Calu3 (cell line): ENCODE measurements around the gene FNDC3B. TPM values are rescaled to one million over a fixed set of nuclear protein-coding genes. Genes with fewer than 3 reads are reported as not detected.

Source experiments
- BruUV-seq: library from RNA; stranded (reverse); fragments of 400-500 nt; replicated peaks from 2 replicates; lab custom pipeline; 2021; lab: Mats Ljungman, UMichigan
- CTCF ChIA-PET: fragments of 300-600 bp; sonication (Branson Sonifier 250); formaldehyde crosslinking; loops from one replicate; lab custom pipeline; 2022; ENCODE audit warnings: antibody characterized with exemption; lab: Charles Lee
- DNase-seq: peaks from one replicate; pipeline ENCODE4 v3.0.0; 2022
- H3K27ac Mint-ChIP-seq: one replicate; pipeline ENCODE4 v1.8.0; 2022; ENCODE audit warnings: mixed read lengths; ENCODE audit not compliant: unreplicated experiment
- H3K27me3 Mint-ChIP-seq: one replicate; pipeline ENCODE4 v1.8.0; 2022; ENCODE audit warnings: mixed read lengths; ENCODE audit not compliant: unreplicated experiment
- H3K36me3 Mint-ChIP-seq: one replicate; pipeline ENCODE4 v1.8.0; 2022; ENCODE audit warnings: mild to moderate bottlenecking, moderate library complexity, mixed read lengths; ENCODE audit not compliant: insufficient read depth, unreplicated experiment
- H3K4me1 Mint-ChIP-seq: one replicate; pipeline ENCODE4 v1.8.0; 2022; ENCODE audit warnings: mild to moderate bottlenecking, low read depth, mixed read lengths; ENCODE audit not compliant: unreplicated experiment
- H3K4me3 Mint-ChIP-seq: one replicate; pipeline ENCODE4 v1.8.0; 2022; ENCODE audit warnings: mild to moderate bottlenecking, low read depth, moderate library complexity, mixed read lengths; ENCODE audit not compliant: unreplicated experiment
- H3K9me3 Mint-ChIP-seq: one replicate; pipeline ENCODE4 v1.8.0; 2022; ENCODE audit warnings: low read depth, mixed read lengths; ENCODE audit not compliant: unreplicated experiment
- CTCF ChIP-seq: fragments of 200-600 bp; IDR thresholded peaks from one replicate; pipeline ENCODE4 v1.8.0; 2022; ENCODE audit warnings: antibody characterized with exemption; ENCODE audit not compliant: unreplicated experiment
- intact Hi-C: fragments of 100-400 bp; cut with micrococcal nuclease; formaldehyde crosslinking; loops from one replicate; pipeline ENCODE4 v1.10.0; 2022; ENCODE audit not compliant: unreplicated experiment
- total RNA-seq: library from RNA; stranded (reverse); gene quantifications from 2 replicates; pipeline ENCODE4 v1.2.3, GENCODE V29; 2022

FNDC3B gene
- total RNA-seq, 1 experiment from 2014 or later, result 453 TPM

DNA sequence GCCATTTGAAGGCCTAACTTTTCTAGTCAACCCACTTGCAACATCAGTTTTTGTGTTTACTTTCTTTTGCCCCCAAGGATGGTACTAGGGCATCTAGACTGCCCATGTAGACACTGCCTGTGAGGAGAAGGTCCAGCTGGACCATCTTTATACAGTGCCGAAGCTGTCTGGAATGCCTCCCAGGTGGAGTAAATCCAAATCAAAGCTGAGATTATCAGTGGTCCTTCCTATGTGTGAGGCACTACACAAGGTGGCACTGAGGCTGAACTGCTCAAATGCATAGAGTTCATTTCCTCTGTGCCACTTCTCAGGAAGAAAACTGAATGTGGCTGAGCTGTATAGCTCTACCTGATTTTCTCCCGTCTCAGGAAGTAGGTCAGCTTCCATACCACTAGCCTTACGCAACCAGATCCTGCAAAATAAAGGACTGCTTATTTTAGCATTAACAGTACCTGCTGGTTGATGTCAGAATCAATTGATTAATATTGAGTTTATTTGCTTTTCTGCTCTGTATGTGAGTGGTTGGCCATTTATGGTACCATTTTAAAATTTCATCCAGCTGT, 302.8 kb downstream of the FNDC3B start:
- CTCF ChIA-PET, result interaction anchor here (0.6 to 2.4 kb wide), 15 partner anchors 10 to 995 kb away, joined by 3 to 16 read pairs (median 3); no protein-coding TSS in a partner anchor
- BruUV-seq, result no TSS peak
- no peak for DNase-seq
- Mint-ChIP-seq H3K36me3 (peaks cover 97% of the 10 kb centered on the region), H3K27me3 (no peaks in the 10 kb centered on the region), H3K4me3 (no peak overlapping the region), H3K27ac (peak overlapping the region; percentile 21), H3K9me3 (no peaks in the 10 kb centered on the region), H3K4me1 (peaks cover 11% of the 10 kb centered on the region)
- intact Hi-C loops, result loop anchor here (10.0 kb wide), 1 partner anchor 507 kb away; no protein-coding TSS in a partner anchor
- TF ChIP-seq CTCF, result no peak

- H3K27me3 Mint-ChIP-seq, result no peaks in the 10 kb centered on the region
- H3K36me3 Mint-ChIP-seq, result peaks cover 97% of the 10 kb centered on the region
- DNase-seq, result no peak
- H3K4me1 Mint-ChIP-seq, result peaks cover 20% of the 10 kb centered on the region
- intact Hi-C loops, result loop anchor here (10.0 kb wide), 1 partner anchor 508 kb away; no protein-coding TSS in a partner anchor
- H3K9me3 Mint-ChIP-seq, result no peaks in the 10 kb centered on the region
- CTCF ChIA-PET, result no interaction called here
- TF ChIP-seq CTCF, result no peak
- H3K27ac Mint-ChIP-seq, result no peak overlapping the region
- no peak overlapping the region for H3K4me3 Mint-ChIP-seq
- BruUV-seq, result no TSS peak
Observed at GRCh38 chr3:172343117-172343516, 303.7 kb downstream of the FNDC3B start.

- no peaks in the 10 kb centered on the region for H3K9me3 Mint-ChIP-seq
- no peak for DNase-seq
- H3K4me3 Mint-ChIP-seq, result no peak overlapping the region
- intact Hi-C loops, result loop anchor here (10.0 kb wide), 1 partner anchor 509 kb away; no protein-coding TSS in a partner anchor
- CTCF ChIA-PET, result interaction anchor here (0.8 kb wide), 1 partner anchor 11 kb away, joined by 3 read pairs; no protein-coding TSS in a partner anchor
- H3K4me1 Mint-ChIP-seq, result peaks cover 26% of the 10 kb centered on the region
- no peaks in the 10 kb centered on the region for H3K27me3 Mint-ChIP-seq
- BruUV-seq, result no TSS peak
- no peak overlapping the region for H3K27ac Mint-ChIP-seq
- TF ChIP-seq CTCF, result no peak
- peaks cover 96% of the 10 kb centered on the region for H3K36me3 Mint-ChIP-seq
Observed at GRCh38 chr3:172343979-172344378, 304.6 kb downstream of the FNDC3B start.

GRCh38 chr3:172346161-172346560, 306.8 kb downstream of the FNDC3B start:
- CTCF ChIA-PET, result no interaction called here
- Mint-ChIP-seq H3K9me3 (no peaks in the 10 kb centered on the region), H3K27me3 (no peaks in the 10 kb centered on the region)

More at GRCh38 chr3:172346161-172346560, 306.8 kb downstream of the FNDC3B start:
- DNase-seq, result no peak
- no TSS peak for BruUV-seq
- Mint-ChIP-seq H3K36me3 (peaks cover 96% of the 10 kb centered on the region), H3K4me3 (no peak overlapping the region), H3K4me1 (peaks cover 30% of the 10 kb centered on the region), H3K27ac (no peak overlapping the region)
- no peak for TF ChIP-seq CTCF
- intact Hi-C loops, result loop anchor here (10.0 kb wide), 1 partner anchor 511 kb away; no protein-coding TSS in a partner anchor
